GM19395 (cell line): Measurements from ENCODE around the gene UGT1A9.
"Not testable (repeated sequence)": the region's sequence is repeated elsewhere in the genome, so short reads cannot be mapped to it uniquely, and the experiment has no call there.

Source experiments
- ATAC-seq: cut with Tn5 transposase; IDR thresholded peaks from one replicate; pipeline ENCODE4 v1.9.1; 2021; ENCODE audit warnings: mild to moderate bottlenecking, moderate library complexity; ENCODE audit not compliant: unreplicated experiment

UGT1A9 gene

DNA sequence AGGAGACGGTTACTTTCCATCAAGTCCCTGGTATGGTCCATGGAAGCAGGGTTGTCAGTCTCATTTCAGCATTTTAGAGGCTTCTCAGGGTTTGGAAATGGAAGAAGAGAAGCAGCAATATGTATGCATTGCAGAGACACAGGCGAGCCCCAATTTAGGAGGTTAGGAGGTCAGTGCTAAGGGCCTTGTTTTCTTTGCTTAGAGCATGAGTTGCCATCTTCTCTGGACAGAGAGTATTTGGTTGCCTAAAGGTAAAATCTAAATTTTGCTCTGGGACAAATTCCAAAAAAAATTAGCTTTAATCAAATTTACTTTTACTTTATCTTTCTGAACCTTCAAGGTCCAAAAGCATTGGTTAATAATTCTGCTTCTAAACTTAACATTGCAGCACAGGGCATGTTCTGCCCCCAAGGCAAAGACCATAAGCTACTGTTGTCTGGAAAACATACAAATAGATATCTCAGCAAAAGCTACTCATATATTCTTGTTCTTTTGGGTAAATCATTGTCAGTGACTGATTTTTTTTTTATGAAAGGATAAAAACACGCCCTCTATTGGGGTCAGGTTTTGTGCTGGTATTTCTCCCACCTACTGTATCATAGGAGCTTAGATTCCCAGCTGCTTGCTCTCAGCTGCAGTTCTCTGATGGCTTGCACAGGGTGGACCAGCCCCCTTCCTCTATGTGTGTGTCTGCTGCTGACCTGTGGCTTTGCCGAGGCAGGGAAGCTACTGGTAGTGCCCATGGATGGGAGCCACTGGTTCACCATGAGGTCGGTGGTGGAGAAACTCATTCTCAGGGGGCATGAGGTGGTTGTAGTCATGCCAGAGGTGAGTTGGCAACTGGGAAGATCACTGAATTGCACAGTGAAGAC, at the start of gene UGT1A9:
Gene UGT1A9 (plus strand): TSS at position 609 of the 872 bp plus-strand sequence. CDS start 37 bp downstream, at position 646.
- ATAC-seq, result no peak

DNA sequence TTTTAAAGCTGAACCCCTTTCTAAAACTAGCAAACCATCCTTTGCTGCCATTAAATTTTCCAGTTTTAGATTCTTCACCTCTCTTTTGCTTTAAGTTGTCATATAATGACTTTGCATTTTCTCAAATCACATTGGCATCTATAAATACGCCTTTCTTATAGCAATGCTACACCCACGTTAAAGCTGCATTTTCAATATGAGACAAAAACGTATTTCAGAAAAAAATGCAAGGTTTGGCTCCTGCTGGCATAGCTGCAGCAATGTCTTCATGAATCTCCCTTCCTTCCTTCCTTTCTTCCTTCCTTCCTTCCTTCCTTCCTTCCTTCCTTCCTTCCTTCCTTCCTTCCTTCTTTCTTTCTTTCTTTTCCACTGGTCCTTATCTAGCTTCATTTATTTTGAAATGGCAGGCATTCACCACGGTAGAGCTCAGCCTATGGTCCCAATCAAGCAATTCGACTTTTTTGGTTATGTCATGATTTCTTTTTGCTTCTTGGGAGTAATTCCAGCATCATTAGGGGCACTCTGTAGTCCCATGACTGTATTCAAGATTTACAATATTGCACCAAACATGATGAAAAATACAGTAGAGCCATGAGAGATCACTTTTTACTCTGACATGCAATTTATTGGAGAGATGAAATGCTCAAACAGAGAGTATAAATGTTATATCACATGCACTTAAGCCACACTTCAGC, 44.2 kb upstream of the UGT1A9 start:
- ATAC-seq, result no peak

DNA sequence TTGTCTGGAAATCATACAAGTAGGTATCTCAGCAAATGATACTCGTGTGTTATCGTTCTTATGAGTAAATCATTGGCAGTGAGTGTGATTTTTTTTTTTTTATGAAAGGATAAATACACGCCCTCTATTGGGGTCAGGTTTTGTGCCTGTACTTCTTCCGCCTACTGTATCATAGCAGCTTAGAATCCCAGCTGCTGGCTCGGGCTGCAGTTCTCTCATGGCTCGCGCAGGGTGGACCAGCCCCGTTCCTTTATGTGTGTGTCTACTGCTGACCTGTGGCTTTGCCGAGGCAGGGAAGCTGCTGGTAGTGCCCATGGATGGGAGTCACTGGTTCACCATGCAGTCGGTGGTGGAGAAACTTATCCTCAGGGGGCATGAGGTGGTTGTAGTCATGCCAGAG, 35.4 kb upstream of the UGT1A9 start, which contains the start of gene UGT1A10:
Gene UGT1A10 (plus strand): TSS at position 143 of the 400 bp plus-strand sequence. CDS start 75 bp downstream, at position 218.
- ATAC-seq, result not testable (repeated sequence)

DNA sequence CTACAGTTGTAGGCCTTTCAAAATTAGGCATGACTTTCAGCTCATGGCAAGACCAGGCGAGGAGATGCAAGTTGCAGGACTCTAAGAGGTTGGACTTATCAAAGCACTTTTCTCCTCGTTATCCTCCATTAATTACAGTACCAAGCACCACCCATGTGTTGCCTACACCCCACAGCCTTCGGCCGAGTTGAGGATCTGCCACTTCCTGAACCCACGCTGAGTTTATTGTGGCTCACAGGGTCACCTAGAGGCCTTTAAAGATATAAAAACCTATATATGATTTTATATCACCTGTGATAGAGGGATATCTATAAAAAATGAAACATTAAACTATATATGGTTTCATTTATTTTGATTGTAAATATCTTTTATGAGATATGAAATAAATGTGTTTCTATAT, 32.9 kb upstream of the UGT1A9 start:
- no peak for ATAC-seq

DNA sequence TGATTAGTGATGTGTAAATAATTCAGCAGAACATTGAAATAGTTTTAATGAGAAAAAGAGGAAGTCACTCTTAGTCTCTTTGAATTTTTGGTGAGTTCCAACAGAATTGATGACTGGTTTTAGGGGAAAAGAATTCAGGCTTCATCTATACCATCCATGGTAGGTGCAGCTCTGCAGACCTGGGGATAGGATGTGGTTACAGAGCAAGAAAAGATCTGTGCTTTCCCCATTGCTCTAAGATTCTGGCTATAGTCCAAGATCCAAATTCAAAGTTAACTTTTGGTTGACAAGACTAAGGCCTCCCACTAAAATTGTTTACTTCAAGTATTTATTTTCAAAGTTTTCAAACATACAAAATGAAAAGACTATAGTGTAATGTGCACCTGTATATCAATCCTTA, 31.8 kb upstream of the UGT1A9 start:
- ATAC-seq, result no peak

DNA sequence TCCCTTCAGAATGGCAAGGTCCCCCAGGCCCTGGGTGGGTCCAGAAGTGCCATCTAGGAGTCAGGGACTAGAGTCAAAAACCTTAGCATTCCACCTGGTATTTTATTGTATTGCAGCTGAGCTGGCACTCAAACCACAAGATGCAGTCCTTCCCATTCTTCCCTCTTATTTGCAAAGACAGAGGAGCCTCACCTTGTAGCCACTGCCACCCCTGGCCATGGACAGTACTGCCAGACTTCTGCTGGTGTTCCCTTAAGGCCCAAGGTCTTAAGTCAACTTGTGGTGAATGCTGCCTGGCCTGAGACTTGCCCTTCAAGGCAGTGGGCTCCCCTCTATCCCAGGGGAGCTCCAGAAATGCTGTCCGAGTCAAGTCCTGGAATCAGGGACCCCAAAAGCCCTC, 28.6 kb upstream of the UGT1A9 start:
- ATAC-seq, result no peak

DNA sequence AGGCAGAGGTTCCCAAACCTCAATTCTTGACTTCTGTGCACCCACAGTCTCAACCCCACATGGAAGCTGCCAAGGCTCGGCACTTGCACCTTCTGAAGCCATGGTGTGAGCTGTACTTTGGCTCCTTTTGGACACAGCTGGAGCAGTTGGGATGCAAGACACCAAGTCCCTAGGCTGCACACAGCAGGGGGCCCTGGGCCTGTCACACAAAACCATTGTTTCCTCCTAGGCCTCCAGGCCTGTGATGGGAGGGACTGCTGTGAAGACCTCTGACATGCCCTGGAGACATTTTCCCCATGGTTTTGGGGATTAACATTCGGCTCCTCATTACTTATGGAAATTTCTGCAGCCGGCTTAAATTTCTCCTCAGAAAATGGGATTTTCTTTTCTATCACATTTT, 25.7 kb upstream of the UGT1A9 start:
- not testable (repeated sequence) for ATAC-seq

DNA sequence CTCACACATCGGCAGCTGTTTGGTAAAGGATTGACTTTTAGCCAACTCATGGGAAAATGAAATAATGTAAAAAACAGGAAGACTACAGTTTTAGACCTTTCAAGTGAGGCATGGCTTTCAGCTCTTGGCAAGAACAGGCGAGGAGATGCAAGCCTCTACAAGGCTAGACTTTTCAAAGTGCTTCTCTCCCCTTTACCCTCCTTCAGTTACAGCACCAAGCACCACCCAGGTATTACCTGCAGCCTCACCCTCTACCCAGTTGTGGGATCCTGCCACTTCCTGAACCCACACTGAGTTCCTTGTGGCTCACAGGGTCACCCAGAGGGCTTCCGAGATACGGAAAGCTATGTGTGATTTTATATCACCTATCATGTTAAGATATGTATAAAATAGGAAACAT, 20.7 kb upstream of the UGT1A9 start:
- ATAC-seq, result no peak

DNA sequence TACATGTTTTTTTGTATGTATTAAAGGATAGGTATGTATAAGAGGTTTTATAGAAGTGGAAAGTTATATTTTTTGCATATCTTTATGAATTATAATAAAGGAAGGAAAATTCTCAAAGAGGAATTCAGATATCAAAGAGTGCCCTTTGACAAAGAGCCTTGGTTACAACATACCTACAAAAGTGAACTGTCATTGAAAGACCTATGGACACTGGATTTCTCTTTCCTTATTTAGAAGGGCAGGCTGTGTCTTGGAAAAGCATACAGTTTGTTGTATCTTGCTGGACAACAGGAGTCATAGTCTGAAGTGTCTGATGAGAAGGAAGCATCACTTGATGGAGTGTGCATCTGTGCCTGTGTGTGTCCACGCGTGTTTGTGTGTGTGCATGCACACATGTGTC, 20.3 kb upstream of the UGT1A9 start:
- no peak for ATAC-seq

DNA sequence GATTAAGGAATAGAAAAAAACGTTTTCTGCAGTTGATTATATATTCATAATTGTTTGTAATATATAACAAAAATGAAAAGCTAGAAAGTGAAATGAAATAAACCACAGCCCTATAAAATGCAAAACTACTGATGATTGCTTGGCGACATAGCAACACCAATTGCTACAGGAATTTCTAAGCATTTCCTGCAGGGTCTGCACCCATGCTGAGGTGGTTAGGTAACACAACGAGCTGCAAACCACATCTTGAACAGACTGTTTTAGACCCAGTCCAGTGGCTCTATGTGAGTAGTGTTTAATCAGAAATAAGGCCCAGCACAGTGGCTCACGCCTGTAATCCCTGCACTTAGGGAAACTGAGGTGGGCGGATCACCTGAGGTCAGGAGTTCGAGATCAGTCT, 17.2 kb upstream of the UGT1A9 start:
- ATAC-seq, result no peak

DNA sequence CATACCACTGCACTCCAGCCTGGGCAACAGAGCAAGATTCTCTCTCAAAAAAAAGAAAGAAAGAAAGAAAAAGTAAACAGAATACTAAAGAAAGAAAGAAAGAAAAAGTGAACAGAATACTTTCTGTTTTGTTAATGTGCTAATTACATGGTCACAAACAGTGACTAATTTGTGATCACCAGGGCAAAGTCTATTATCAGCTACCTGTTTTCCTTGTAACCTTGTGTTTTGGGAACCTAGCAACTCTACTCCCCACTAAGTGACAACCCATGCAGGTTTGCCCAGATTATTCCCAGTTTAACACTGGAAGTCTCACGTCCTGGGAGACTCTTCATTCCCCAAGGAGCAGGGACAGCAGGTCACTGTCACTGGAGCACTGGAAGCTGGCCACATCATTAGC, 16.7 kb upstream of the UGT1A9 start:
- ATAC-seq, result no peak

DNA sequence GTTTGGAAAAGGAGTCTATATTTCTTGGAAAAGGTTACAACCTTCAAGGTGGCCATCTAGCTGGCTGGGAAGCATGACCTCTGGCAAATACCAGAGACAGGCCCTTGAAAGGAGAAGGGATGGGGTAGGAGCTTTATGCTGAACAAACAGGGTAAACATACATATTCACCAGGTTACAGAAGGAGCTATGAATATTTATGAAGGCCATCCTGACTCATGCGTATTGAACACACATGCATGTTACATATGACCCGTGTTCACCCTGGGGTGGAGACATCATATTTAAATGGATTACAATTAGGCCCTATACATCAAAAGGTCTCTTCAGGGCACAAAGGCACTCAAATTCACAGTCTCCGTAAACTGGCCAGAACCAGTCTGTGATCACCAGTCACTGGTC, 15.8 kb upstream of the UGT1A9 start:
- not testable (repeated sequence) for ATAC-seq

DNA sequence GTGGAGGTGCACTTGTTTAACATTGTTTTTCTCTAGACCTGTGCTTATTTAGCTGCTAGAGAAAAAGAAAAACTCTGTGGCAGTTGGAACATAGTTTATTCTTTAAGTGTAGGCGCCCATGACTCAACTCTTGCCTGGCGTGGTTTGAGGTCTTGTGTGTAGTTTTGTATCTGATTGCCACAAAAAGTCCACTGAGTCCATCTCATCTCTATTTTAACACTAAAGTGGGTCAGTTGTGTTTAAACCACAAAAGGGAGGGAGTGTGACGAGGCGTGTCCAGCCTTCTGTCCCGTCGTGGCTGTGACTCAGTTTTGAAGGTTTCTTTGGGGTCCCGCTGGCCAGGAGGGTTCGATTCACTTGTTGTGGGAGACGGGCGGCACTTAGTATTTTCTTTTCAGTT, 15.3 kb upstream of the UGT1A9 start:
- ATAC-seq, result no peak

DNA sequence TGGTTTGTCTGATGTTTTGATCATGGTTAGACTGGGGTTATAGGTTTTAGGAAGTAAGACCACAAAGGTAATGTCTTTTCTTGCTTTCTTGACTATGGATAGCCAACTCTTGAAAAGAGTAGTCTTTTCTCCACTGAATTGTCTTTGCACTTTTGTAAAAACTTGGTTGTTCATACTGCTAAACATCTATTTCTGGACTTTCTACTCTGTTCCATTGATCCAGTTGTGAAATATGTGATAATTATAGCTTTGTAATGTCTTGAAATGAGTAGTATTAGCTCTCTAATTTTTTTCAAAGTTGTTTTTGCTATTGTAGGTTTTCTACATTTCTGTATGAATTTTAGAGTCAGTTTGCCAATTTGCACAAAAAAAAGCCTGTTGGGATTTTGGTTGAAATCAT, 13.1 kb upstream of the UGT1A9 start:
- no peak for ATAC-seq

DNA sequence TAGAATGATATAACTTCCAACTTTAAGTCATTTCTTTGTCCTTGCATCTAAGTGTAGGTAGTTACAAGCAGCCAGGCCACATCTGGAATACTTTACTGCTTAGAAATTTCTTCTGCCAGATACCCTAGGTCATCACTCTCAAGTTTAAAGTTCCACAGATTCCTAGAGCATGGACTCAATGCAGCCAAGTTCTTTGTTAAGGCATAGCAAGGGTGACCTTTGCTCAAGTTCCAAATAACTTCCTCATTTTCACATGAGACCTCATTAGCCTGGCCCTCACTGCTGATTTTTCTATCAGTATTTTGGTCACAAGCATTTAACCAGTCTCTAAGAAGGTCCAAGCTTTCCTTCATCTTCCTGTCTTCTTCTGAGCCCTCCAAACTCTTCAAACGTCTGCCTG, 7.8 kb upstream of the UGT1A9 start:
- no peak for ATAC-seq

DNA sequence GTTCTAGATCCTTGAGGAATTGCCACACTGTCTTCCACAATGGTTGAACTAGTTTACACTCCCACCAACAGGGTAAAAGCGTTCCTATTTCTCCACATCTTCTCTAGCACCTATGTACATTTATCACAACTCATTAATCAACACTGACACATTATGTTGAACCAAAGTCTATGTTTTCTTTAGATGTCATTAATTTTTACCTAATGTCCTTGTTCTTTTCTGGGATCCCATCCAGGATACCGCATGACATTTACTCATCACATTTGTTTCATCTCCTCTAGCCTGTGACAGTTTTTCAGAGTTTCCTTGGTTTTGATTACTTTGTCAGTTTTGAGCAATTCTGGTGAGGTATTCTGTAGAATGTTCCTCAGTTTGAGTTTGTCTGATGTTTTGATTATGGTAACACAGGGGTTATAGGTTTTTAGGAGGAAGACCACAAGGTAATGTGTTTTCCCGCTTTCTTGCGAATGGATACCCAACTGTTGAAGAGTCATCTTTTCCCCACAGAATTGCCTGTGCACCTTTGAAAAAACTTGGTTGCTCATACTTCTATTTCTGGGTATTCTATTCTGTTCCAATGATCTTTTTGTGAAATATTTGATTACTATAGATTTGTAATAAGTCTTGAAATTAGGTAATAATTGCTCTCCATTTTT, 3.0 kb upstream of the UGT1A9 start:
- ATAC-seq, result no peak

DNA sequence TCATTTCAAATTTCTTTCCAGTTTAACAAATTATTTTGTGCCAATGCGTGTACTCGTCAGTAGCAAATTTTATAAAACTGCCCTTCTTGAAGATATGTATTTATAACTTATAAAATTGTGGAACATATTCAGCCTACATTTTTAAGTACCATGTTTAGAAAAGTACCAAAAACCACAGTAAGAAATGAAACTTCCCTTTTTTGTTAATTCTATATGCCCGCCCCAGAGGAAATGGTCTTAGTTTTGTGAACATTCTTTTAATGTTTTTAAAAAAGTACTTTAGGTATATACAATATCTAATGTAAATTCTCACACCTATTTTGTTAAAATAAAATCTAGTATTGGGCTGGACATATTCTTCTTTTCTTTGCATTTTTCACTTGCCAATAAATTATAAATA, 1.2 kb downstream of the UGT1A9 start:
- no peak for ATAC-seq

DNA sequence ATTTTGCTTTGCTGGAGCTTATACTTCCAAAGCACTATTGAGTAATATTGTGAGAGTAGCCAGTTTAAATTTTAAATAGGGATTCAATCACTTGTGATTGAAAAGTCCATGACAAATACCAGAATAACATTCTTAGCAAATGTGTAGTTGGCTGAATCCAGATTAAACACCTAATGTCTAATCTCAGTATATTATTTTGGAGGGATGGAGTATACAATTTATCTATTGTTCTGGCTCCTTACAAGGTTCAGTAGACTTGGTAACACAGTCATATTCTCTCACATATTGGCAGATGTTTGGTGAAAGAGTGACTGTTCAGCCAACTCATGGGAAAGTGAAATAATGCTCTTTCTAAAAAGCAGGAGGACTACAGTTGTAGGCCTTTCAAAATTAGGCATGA, 2.2 kb downstream of the UGT1A9 start:
- ATAC-seq, result no peak

DNA sequence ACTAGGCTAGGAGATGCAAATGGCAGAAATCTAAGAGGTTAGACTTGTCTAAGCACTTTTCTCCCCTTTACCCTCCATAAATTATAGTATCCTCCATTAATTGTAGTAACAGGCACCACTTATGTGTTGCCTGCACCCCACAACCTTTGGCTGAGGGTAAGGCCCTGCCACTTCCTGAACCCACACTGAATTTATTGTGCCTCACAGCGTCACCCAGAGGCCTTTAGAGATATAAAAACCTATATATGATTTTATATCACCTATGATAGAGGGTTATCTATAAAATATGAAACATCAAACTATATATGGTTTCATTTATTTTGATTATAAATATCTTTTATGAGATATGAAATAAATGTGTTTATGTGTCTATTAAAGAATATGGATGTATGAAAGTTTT, 2.6 kb downstream of the UGT1A9 start:
- ATAC-seq, result no peak

DNA sequence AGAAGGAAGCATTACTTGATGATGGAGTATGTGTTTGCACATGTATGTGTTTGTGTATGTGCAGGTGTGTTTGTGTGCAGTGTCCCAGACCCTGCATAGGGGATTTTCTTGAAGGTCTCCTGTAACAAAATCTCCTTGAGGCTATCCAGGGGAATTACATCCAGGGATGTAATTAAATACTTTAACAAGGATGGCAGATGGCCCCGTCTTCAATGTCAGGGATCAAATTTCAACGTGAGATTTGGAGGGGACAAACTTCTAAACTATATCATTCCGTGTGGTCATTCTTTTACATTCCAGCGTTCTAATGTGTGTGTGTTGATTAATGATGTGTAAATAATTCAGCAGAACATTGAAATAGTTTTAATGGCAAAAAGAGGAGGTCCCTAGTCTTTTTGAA, 3.3 kb downstream of the UGT1A9 start:
- no peak for ATAC-seq

DNA sequence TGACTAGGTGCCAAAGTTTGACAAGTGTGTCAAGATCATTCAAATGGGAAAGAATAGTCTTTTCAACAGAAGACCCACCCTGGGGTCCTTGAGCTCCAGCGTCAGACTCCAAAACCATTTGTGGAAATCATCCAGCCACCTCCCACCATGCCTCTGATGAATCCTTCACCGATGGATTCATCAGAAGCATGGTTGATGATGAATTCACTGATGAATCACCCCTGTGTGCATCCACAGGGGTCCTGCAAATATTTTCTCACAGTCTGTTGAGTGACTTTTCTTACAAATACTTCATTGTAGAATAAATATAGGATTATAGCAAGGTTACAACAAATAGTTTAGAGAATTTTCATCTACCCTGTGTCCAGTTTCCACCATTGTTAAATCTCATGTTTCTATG, 4.3 kb downstream of the UGT1A9 start:
- ATAC-seq, result no peak

DNA sequence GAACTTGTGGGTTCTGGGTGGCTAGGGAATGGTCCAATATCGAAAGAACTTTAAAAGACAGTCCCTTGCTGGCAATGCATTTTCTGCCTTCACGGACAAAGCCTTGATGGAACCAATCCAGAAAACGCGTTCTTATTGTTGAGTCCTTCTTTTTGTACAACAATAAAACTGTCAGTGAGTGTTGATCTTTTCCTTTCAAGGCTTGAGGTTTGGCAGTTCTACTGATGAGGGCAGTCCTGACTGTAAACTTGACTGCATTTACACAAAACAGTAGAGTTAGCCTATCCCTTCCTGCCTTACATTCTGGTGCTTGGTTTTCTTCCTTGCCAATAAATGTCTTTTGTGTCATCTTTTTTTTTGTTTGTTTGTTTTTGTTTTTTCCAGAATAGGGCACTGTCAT, 7.5 kb downstream of the UGT1A9 start:
- ATAC-seq, result no peak
